ENCODE results near the gene SEPTIN5.

SEPTIN5 gene

GRCh38 chr22:19760058-19760950 lies 46.0 kb downstream of the SEPTIN5 start, which contains the start of gene TBX1:
Gene TBX1 (plus strand): TSS chr22:19760778. CDS start chr22:19760844, 66 bp downstream.
- no peak for DNase-seq (ENCODE audit: low read depth in 3 of 3, low spot score in 1 of 3)

- DNase-seq (ENCODE audit: low read depth in 3 of 3, low spot score in 1 of 3): no peak
Measured at GRCh38 chr22:19760951-19761724, 46.8 kb downstream of the SEPTIN5 start.

- no peak for DNase-seq (ENCODE audit: low read depth in 3 of 3, low spot score in 1 of 3)
Measured at GRCh38 chr22:19761725-19762567, 47.6 kb downstream of the SEPTIN5 start.

- no peak for DNase-seq (ENCODE audit: low read depth in 3 of 3, low spot score in 1 of 3)
Measured at GRCh38 chr22:19762568-19763457, 48.5 kb downstream of the SEPTIN5 start.

GRCh38 chr22:19763458-19764298 lies 49.4 kb downstream of the SEPTIN5 start:
- no peak for DNase-seq (ENCODE audit: low read depth in 3 of 3, low spot score in 1 of 3)

- no peak for DNase-seq (ENCODE audit: low read depth in 3 of 3, low spot score in 1 of 3)
Measured at GRCh38 chr22:19764299-19764593, 49.9 kb downstream of the SEPTIN5 start.

- no peak for DNase-seq (ENCODE audit: low read depth in 3 of 3, low spot score in 1 of 3)
Measured at GRCh38 chr22:19764636-19765476, 50.6 kb downstream of the SEPTIN5 start.

- no peak for DNase-seq (ENCODE audit: low read depth in 3 of 3, low spot score in 1 of 3)
Measured at GRCh38 chr22:19765477-19766239, 51.4 kb downstream of the SEPTIN5 start.

GRCh38 chr22:19766240-19766510 lies 51.9 kb downstream of the SEPTIN5 start:
- DNase-seq (ENCODE audit: low read depth in 3 of 3, low spot score in 1 of 3): no peak

- DNase-seq (ENCODE audit: low read depth in 3 of 3, low spot score in 1 of 3): peak in 1 of 3 donors; percentile 31
Measured at GRCh38 chr22:19766511-19767426, 52.5 kb downstream of the SEPTIN5 start.

GRCh38 chr22:19767427-19768341 lies 53.4 kb downstream of the SEPTIN5 start:
- DNase-seq (ENCODE audit: low read depth in 3 of 3, low spot score in 1 of 3): no peak

GRCh38 chr22:19769393-19769715 lies 55.1 kb downstream of the SEPTIN5 start:
- DNase-seq (ENCODE audit: low read depth in 3 of 3, low spot score in 1 of 3): no peak

GRCh38 chr22:19770349-19771220 lies 56.3 kb downstream of the SEPTIN5 start:
- no peak for DNase-seq (ENCODE audit: low read depth in 3 of 3, low spot score in 1 of 3)

GRCh38 chr22:19772422-19772672 lies 58.0 kb downstream of the SEPTIN5 start:
- DNase-seq (ENCODE audit: low read depth in 3 of 3, low spot score in 1 of 3): no peak

Data from stimulated activated CD4-positive, alpha-beta T cell treated with anti-CD3 and anti-CD28 coated beads, TNF-alpha, amount 100 ng/mL, for 1 hour (primary cell).